Sigmoid colon (tissue), 7 donors: ENCODE results near the gene TNFRSF9. TPM values are rescaled to one million over a fixed set of nuclear protein-coding genes. Genes with fewer than 3 reads are reported as not detected.
"Not testable (repeated sequence)": the region's sequence is repeated elsewhere in the genome, so short reads cannot be mapped to it uniquely, and the experiment has no call there.

ENCODE experiments used
- DNase-seq: peaks from one replicate; pipeline ENCODE4 v3.0.0-alpha.2; 2019
- H3K27ac ChIP-seq, 4 donors: fragments of 200-600 bp; sonication (generic); one replicate each; pipeline ENCODE4 v1.5.1; 2016 to 2019; ENCODE audit warnings: mild to moderate bottlenecking in 1 of 4
- H3K27me3 ChIP-seq, 3 donors: fragments of 200-600 bp; sonication (generic); one replicate each; pipeline ENCODE4 v1.5.1; 2019; ENCODE audit warnings: mild to moderate bottlenecking in 1 of 3
- H3K36me3 ChIP-seq, 4 donors: fragments of 200-600 bp; sonication (generic); one replicate each; pipeline ENCODE4 v1.5.1; 2016 to 2019
- H3K4me1 ChIP-seq, 4 donors: fragments of 200-600 bp; sonication (generic); one replicate each; pipeline ENCODE4 v1.5.1; 2017 to 2019
- H3K4me3 ChIP-seq, 4 donors: fragments of 200-600 bp; sonication (generic); one replicate each; pipeline ENCODE4 v1.5.1; 2017 to 2019; ENCODE audit warnings: mild to moderate bottlenecking in 2 of 4, moderate library complexity in 1 of 4
- H3K9me3 ChIP-seq, 4 donors: fragments of 200-600 bp in 3 of 4; sonication (generic) in 3 of 4; one replicate each; pipeline versions ENCODE4 v1.5.1 to v1.6.1; 2013 to 2019
- EP300 ChIP-seq, 4 donors: sonication (generic); formaldehyde crosslinking; IDR thresholded peaks; one replicate each; pipeline ENCODE4 v1.6.1; 2017; ENCODE audit warnings: antibody characterized with exemption in 4 of 4
- POLR2A ChIP-seq, 2 donors: fragments of 450-650 bp; IDR thresholded peaks; one replicate each; pipeline ENCODE4 v1.6.1; 2016; ENCODE audit warnings: antibody characterized with exemption in 2 of 2, mild to moderate bottlenecking in 2 of 2, moderate library complexity in 2 of 2
- POLR2AphosphoS5 ChIP-seq, 4 donors: sonication (generic); formaldehyde crosslinking; IDR thresholded peaks; one replicate each; pipeline ENCODE4 v1.6.1; 2017; ENCODE audit warnings: antibody characterized with exemption in 4 of 4
- WGBS, 2 donors: extraction: QIAGEN DNeasy Blood & Tissue Kit; methylation state at CpG; one replicate each; pipeline ENCODE4 v1.1.7; 2013; 5-methylcytosine and 5-hydroxymethylcytosine counted together
- intact Hi-C: fragments of 100-400 bp; cut with DNase I; formaldehyde crosslinking; loops from one replicate; pipeline ENCODE4 v1.15.1; 2023
- polyA plus RNA-seq, 3 donors: library from polyadenylated mRNA; stranded (reverse); fragments of 200-250 nt; gene quantifications; one replicate each; pipeline ENCODE4 v1.2.3, GENCODE V29; 2013
- total RNA-seq, 4 donors: library from RNA; depleted of rRNA; stranded (reverse); fragments of >200 nt; gene quantifications; one replicate each; pipeline ENCODE4 v1.1.0, GENCODE V29; 2016
- TF ChIP-seq, protein P1 (sequence below), 4 experiments: fragments of 450-650 bp in 3 of 4; fragments of 200-600 bp in 1 of 4; IDR thresholded peaks; one replicate each; pipeline ENCODE4 v1.5.1; 2016 to 2019; ENCODE audit warnings: antibody characterized with exemption in 4 of 4, mild to moderate bottlenecking in 3 of 4, moderate library complexity in 2 of 4
- donor health status: healthy with polysubstance abuse.
- donor health status: Bipolar disorder and iron deficiency.
- donor health status: healthy.

The TNFRSF9 gene
- total and polyA plus RNA-seq, 7 donors: 1.2 to 1.7 TPM; not detected in 5

DNA sequence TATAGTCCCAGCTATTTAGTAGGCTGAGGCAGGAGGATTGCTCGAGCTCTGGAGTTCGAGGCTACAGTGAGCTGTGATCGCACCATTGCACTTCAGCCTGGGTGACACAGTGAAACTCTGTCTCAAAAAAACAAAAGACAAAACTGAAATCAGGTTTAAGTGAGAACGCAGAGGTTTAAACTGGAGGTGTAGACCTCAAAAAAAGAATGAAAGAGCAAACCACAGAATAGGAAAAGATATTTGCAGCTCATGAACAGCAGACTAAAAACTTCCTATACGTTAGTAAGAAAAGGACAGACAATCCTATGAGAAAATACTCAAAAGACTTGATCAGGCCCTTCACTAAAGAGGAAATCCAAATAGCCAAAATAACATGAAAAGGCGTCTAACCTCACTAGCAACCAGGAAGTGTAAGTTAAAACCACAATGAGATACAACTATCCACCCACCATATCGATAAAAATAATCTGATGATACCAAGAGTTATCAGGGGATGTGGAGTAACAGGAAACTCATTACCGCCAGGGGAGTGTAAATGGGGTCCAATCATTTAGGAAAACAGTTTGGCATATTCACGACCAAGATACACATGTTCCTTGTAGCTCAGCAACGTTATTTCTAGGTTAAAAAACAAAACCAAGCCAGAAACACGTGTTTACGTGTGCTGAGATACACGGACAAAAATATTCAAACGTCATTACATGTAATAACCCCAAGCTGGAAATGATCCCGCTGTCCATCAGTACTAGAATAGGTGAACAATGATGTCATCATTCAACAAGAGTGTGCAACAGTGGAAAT is 9.8 kb downstream of the TNFRSF9 start:
- DNase-seq: no peak
- Histone ChIP-seq H3K4me3 (no peak overlapping the region), H3K4me1 (no peaks in the 10 kb centered on the region), H3K27ac (no peak overlapping the region), H3K36me3 (no peaks in the 10 kb centered on the region), H3K27me3 (peaks cover 0 to 47% (median 3%) of the 10 kb centered on the region in 3 donors), H3K9me3 (no peaks in the 10 kb centered on the region)
- TF ChIP-seq EP300 (IDR thresholded peaks at IDR 0.05): no peak
- no peak for TF ChIP-seq POLR2A (IDR thresholded peaks at IDR 0.05)
- TF ChIP-seq POLR2AphosphoS5 (IDR thresholded peaks at IDR 0.05): no peak
- TF ChIP-seq, protein P1, sequence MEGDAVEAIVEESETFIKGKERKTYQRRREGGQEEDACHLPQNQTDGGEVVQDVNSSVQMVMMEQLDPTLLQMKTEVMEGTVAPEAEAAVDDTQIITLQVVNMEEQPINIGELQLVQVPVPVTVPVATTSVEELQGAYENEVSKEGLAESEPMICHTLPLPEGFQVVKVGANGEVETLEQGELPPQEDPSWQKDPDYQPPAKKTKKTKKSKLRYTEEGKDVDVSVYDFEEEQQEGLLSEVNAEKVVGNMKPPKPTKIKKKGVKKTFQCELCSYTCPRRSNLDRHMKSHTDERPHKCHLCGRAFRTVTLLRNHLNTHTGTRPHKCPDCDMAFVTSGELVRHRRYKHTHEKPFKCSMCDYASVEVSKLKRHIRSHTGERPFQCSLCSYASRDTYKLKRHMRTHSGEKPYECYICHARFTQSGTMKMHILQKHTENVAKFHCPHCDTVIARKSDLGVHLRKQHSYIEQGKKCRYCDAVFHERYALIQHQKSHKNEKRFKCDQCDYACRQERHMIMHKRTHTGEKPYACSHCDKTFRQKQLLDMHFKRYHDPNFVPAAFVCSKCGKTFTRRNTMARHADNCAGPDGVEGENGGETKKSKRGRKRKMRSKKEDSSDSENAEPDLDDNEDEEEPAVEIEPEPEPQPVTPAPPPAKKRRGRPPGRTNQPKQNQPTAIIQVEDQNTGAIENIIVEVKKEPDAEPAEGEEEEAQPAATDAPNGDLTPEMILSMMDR (IDR thresholded peaks at IDR 0.05): no peak
- intact Hi-C loops: no loop called here
- WGBS, 2 donors: 69 to 77% methylated on average over 15 of the region's 15 CpGs

DNA sequence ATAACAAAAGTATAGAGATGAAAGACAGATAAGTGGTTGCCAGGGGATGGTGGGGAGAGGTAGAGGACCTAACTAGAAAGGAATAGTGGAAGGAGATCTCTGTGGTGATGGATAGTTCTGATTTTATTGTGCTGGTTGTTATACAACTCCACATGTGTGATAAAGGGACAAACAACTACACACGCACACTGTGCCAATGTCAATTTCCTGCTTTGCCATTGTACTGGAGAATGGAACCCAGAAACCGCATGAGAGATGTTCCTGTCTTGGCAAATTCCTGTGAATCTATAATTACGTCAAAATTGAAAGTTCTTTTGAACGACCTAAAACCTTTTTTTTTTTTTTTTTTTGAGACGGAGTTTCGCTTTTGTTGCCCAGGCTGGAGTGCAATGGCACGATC is 11.0 kb downstream of the TNFRSF9 start:
- no peaks in the 10 kb centered on the region for H3K9me3 ChIP-seq
- H3K27me3 ChIP-seq: peaks cover 0 to 50% (median 3%) of the 10 kb centered on the region in 3 donors
- no peaks in the 10 kb centered on the region for H3K4me1 ChIP-seq
- DNase-seq: no peak
- intact Hi-C loops: no loop called here
- H3K27ac ChIP-seq: no peak overlapping the region
- H3K36me3 ChIP-seq: no peaks in the 10 kb centered on the region
- no peak overlapping the region for H3K4me3 ChIP-seq
- TF ChIP-seq POLR2A (IDR thresholded peaks at IDR 0.05) (no peak), POLR2AphosphoS5 (IDR thresholded peaks at IDR 0.05) (no peak), EP300 (IDR thresholded peaks at IDR 0.05) (no peak)
- TF ChIP-seq, protein P1 (IDR thresholded peaks at IDR 0.05): no peak
- 28 to 66% methylated on average over 7 of the region's 7 CpGs for WGBS, 2 donors

DNA sequence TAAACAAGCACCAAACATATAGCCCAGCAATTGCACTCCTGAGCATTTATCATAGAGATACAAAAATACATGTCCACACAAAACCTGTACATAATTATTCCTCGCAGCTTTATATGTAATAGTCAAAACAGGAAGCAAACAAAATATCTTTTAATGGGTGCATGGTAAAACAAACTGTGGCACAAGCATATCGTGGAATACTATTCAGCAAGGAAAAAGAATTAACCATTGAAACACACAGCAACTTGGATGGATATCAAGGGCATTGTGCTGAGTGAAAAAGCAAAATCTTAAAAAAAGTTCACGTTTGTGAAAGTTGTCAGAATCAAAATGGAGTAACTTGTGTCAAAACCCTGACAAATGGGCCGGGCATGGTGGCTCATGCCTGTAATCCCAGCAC is 12.4 kb downstream of the TNFRSF9 start:
- TF ChIP-seq POLR2A (IDR thresholded peaks at IDR 0.05) (no peak), POLR2AphosphoS5 (IDR thresholded peaks at IDR 0.05) (no peak), EP300 (IDR thresholded peaks at IDR 0.05) (no peak)
- TF ChIP-seq, protein P1 (IDR thresholded peaks at IDR 0.05): no peak
- no peaks in the 10 kb centered on the region for H3K36me3 ChIP-seq
- WGBS, 2 donors: 92 to 94% methylated on average over 4 of the region's 4 CpGs
- H3K9me3 ChIP-seq: no peaks in the 10 kb centered on the region
- intact Hi-C loops: no loop called here
- H3K4me3 ChIP-seq: no peak overlapping the region
- no peaks in the 10 kb centered on the region for H3K4me1 ChIP-seq
- H3K27me3 ChIP-seq: peaks cover 0 to 44% (median 3%) of the 10 kb centered on the region in 3 donors
- DNase-seq: no peak
- H3K27ac ChIP-seq: no peak overlapping the region

DNA sequence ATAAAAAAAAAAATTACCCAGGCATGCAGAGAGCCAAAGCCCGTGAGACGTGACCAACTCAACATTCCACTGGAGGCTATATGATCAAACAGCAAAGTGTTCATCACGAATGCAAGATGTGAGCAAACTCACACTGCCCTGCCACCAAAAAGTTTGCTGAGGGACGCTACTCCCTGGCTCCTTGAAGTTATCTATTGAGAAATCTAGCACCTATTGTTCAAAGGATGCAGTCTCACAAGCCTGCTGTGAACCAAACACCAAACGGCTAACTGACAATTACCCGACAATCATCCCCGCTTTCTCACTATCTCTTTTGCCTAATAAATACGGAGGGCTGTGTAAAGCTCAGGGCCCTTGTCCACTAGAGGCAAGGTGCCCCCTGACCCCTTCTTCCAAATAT is 13.6 kb downstream of the TNFRSF9 start:
- H3K9me3 ChIP-seq, H3K4me1 ChIP-seq, intact Hi-C loops, H3K36me3 ChIP-seq, H3K27ac ChIP-seq, H3K4me3 ChIP-seq, DNase-seq: not testable (repeated sequence)
- 57 to 76% methylated on average over 8 of the region's 8 CpGs for WGBS, 2 donors
- peaks cover 0 to 40% (median 3%) of the 10 kb centered on the region in 3 donors for H3K27me3 ChIP-seq

DNA sequence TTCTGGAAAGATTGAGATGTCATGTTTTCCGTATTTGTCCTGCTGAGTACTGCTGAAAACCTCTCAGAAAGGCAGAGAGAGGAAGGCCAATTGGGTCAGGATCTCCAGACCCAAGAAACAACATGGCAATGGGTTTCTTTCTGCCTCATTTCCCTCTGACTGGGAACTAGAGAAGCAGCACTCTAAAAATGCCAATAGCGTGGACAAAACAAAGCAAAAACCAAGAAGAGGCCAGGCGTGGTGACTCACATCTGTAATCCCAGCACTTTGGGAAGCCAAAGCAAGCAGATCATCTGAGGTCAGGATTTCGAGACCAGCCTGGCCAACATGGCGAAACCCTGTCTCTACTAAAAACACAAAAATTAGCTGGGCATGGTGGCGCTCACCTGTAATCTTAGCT is 18.3 kb downstream of the TNFRSF9 start:
- DNase-seq: no peak
- no peaks in the 10 kb centered on the region for H3K9me3 ChIP-seq
- 89 to 90% methylated on average over 6 of the region's 6 CpGs for WGBS, 2 donors
- peaks cover 0 to 21% (median 3%) of the 10 kb centered on the region in 3 donors for H3K27me3 ChIP-seq
- H3K36me3 ChIP-seq: no peaks in the 10 kb centered on the region
- no peak overlapping the region for H3K27ac ChIP-seq
- intact Hi-C loops: no loop called here
- TF ChIP-seq, protein P1 (IDR thresholded peaks at IDR 0.05): no peak
- TF ChIP-seq EP300 (IDR thresholded peaks at IDR 0.05) (no peak), POLR2AphosphoS5 (IDR thresholded peaks at IDR 0.05) (no peak), POLR2A (IDR thresholded peaks at IDR 0.05) (no peak)
- H3K4me1 ChIP-seq: no peaks in the 10 kb centered on the region
- no peak overlapping the region for H3K4me3 ChIP-seq
